ENCODE measurements around the gene NEMF.

- TF ChIP-seq YY1 (IDR thresholded peaks at IDR 0.05; ENCODE audit: insufficient read depth, insufficient read length) (no peak), SUZ12 (IDR thresholded peaks at IDR 0.05; ENCODE audit: extremely low read depth, insufficient read depth, insufficient read length) (no peak)
Observed at GRCh38 chr14:49767571-49768300, 84.9 kb downstream of the NEMF start, which contains the start of gene KLHDC2.

All from NT2/D1 (cell line).